ENCODE data around the gene C19orf67.
"Not testable (repeated sequence)": the region's sequence is repeated elsewhere in the genome, so short reads cannot be mapped to it uniquely, and the experiment has no call there.

C19orf67 gene

DNA sequence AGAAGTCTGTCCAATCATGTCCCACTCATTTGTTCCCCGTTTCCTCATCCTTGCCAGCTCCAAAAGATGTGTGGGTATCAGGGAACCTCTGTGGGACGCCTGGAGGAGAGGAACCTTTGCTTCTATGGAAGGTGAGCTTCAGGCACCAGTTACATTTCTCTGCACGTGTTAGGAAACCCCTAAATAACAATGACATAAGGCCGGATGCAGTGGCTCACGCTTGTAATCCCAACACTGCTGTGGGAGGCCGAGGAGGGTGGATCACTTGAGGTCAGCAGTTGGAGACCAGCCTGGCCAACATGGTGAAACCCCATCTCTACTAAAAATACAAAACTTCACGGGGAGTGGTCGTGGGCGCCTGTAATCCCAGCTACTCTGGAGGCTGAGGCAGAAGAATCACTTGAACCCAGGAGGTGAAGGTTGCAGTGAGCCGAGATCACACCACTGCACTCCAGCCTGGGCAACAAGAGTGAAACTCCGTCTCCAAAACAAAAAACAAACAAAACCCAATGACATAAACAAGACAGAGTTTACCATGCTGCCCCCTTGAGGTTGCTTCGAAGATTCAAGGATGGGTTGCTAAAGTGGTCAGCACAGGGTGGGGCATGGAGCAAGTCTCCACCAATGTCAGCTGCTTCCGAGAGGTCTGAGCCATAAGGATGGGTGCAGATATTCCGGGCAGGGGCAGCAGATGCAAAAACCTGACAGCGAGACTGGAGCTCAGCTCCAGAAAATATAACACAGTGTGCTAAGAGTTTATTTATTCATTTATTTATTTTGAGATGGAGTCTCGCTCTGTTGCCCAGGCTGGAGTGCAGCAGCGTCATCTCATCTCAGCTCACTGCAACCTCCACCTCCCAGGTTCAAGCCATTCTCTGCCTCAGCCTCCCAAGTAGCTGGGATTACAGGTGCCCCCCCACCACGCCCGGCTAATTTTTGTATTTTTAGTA, 42.6 kb downstream of the C19orf67 start:
- TF ChIP-seq, protein P1, sequence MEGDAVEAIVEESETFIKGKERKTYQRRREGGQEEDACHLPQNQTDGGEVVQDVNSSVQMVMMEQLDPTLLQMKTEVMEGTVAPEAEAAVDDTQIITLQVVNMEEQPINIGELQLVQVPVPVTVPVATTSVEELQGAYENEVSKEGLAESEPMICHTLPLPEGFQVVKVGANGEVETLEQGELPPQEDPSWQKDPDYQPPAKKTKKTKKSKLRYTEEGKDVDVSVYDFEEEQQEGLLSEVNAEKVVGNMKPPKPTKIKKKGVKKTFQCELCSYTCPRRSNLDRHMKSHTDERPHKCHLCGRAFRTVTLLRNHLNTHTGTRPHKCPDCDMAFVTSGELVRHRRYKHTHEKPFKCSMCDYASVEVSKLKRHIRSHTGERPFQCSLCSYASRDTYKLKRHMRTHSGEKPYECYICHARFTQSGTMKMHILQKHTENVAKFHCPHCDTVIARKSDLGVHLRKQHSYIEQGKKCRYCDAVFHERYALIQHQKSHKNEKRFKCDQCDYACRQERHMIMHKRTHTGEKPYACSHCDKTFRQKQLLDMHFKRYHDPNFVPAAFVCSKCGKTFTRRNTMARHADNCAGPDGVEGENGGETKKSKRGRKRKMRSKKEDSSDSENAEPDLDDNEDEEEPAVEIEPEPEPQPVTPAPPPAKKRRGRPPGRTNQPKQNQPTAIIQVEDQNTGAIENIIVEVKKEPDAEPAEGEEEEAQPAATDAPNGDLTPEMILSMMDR (IDR thresholded peaks at IDR 0.05; ENCODE audit: extremely low read depth, missing control alignments), result peak; percentile 36
- peak; percentile 63 for DNase-seq (ENCODE audit: low spot score)

DNA sequence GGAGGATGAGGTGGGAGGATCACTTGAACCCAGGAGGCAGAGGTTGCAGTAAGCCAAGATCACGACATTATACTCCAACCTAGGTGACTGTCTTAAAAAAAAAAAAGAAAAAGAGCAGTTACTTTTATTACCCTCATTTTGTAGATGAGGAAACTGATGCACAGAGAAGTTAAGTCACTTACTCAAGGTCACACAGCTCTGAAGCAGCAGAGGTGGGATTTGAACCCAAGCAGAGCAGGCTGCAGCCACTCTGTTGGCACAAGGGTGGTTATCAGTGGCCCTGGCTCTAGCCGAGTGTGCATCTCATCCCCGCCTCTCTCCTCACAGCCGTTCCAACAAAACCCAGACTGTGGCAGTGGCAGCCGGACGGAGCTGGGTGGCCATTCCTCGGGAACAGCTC, 46.4 kb downstream of the C19orf67 start:
- no peak for DNase-seq (ENCODE audit: low spot score)
- TF ChIP-seq, protein P1 (IDR thresholded peaks at IDR 0.05; ENCODE audit: extremely low read depth, missing control alignments), result no peak

DNA sequence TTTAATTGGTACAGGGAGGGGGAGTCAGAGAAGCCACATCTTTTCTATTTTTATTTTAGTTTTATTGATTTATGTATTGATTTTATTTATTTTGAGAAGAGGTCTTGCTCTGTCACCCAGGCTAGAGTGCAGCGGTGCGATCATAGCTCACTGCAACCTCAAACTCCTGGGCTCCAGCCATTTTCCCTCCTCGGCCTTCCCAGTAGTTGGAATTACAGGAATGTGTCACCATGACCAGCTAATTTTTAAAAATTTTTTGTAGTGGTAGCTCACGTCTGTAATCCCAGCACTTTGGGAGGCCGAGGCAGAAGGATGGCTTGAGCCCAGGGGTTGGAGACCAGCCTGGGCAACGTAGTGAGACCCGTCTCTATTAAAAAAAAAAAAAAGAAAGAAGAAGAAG, 49.9 kb downstream of the C19orf67 start:
- no peak for DNase-seq (ENCODE audit: low spot score)
- TF ChIP-seq, protein P1 (IDR thresholded peaks at IDR 0.05; ENCODE audit: extremely low read depth, missing control alignments), result no peak

DNA sequence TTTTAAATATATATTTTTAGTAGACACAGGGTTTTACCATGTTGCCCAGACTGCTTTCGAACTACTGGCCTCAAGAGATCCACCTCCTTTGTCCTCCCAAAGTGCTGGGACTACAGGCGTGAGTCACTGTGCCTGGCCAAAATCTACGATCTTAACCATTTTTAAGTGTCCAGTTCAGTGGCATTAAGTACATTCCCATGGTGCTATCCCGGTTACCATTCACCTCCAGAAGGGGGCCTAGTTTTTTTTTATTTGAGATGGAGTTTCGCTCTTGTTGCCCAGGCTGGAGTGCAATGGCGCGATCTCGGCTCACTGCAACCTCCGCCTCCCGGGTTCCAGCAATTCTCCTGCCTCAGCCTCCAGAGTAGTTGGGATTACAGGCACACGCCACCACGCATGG, 50.4 kb downstream of the C19orf67 start:
- DNase-seq (ENCODE audit: low spot score), result not testable (repeated sequence)

DNA sequence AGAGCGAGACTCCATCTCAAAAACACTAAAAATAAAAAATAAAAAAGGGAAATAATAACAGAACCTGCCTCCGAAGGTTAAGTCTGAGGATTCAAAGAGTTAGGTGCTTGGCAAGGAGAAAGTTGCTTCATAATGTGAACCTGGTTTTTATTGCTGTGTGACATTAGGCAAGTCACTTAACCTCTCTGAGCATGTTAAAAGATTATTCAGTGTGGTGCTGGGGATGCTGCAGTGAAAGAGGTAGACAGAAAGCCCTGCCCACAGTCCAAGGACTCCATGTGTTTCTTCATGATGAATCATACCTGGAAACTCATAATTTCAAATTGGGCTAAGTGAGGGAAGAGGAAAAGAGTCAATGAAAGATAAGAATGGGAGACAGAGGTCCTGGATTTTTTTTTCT, 51.6 kb downstream of the C19orf67 start:
- TF ChIP-seq, protein P1 (IDR thresholded peaks at IDR 0.05; ENCODE audit: extremely low read depth, missing control alignments), result no peak
- DNase-seq (ENCODE audit: low spot score), result no peak

DNA sequence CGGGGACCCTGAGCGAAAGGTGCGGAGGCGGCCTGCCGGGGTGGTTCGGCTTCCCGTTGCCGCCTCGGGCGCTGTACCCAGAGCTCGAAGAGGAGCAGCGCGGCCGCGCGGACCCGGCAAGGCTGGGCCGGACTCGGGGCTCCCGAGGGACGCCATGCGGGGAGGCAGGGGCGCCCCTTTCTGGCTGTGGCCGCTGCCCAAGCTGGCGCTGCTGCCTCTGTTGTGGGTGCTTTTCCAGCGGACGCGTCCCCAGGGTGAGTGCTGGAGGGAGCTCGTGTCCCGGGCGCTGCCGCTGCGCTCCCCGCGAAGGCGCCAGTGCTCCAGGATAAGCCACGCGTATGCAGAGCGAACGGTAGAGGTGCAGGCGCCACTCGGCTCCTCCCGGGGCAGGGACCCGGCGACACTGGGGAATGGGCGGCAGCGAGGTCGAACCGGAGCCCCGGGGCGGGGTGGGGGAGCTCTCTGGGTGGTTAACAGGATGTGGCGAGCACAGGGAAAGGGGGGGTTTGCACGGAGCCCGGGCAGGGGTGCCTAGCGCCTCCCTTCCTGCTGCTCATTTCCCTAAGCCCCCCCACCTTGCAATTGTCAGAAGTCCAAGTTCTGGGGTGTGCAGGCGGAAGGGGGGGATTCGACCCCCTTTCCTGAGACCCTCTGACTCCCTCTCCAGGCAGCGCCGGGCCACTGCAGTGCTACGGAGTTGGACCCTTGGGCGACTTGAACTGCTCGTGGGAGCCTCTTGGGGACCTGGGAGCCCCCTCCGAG, 53.7 kb downstream of the C19orf67 start, which contains the start of gene IL27RA:
Gene IL27RA (plus strand): TSS at position 44 of the 762 bp plus-strand sequence. CDS start 111 bp downstream, at position 155.
- TF ChIP-seq, protein P1 (IDR thresholded peaks at IDR 0.05; ENCODE audit: extremely low read depth, missing control alignments), result peak; percentile 89
- DNase-seq (ENCODE audit: low spot score), result peak; percentile 84

Data from GM20000 (cell line).